ENCODE data around the gene APOM.

GRCh38 chr6:31634131-31634530 lies 21.6 kb upstream of the APOM start:
- TF ChIP-seq CTCF (conservative IDR thresholded peaks at IDR 0.05; ENCODE audit: low read length) (no peak), EZH2phosphoT487 (IDR thresholded peaks at IDR 0.05; ENCODE audit: borderline replicate concordance, low read depth, low read length) (no peak)
